DMS153 (cell line): ENCODE measurements around the gene SMOC2.
"Not testable (repeated sequence)": the region's sequence is repeated elsewhere in the genome, so short reads cannot be mapped to it uniquely, and the experiment has no call there.

Experiments
- DNase-seq: peaks from one replicate; lab custom pipeline; 2025; lab: John Stamatoyannopoulos, UW

SMOC2 gene

GRCh38 chr6:168601546-168601945 is 160.6 kb downstream of the SMOC2 start:
- no peak for DNase-seq

DNA sequence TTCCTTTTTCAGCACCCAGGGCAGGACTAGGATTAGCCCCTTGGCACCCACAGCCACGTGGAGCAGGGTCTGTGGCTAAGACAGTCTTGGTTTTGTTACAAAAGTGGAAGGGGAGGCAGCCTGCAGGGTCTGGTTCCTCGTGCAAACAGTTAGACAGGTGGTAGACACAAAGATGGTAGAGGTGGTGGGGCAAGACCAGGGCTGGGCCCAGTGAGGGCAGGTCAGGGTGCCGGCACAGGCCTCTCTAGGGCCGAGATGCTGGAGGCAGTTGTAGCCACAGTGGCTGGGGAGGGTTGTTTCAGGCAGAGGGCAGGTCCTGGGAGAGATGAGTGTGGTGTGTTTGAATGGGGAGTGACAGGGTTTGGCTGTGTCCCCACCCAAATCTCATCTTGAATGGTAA is 161.6 kb downstream of the SMOC2 start:
- DNase-seq: no peak

DNA sequence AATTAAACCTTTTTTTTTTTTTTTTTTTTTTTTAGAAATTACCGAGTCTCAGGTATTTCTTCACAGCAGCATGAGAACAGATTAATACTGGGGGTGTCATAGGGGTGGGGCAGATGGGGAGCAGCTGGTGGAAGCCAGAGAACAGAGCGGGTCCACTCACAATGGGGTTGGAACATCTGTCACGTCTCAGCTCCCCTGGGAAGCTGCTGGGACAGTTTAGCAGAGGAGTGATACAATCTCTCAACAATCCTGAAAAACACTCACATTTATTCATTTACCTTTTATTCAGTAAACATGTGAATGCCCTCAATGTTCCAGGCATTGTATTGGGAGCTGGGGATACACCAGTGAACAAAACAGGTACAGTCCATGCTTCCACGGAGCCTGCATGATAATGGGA is 162.2 kb downstream of the SMOC2 start:
- no peak for DNase-seq

GRCh38 chr6:168605964-168606363 is 165.0 kb downstream of the SMOC2 start:
- DNase-seq: no peak

GRCh38 chr6:168606722-168607121 is 165.7 kb downstream of the SMOC2 start:
- DNase-seq: no peak

GRCh38 chr6:168607272-168608112 is 166.5 kb downstream of the SMOC2 start:
- peak; percentile 76 for DNase-seq

- no peak for DNase-seq
These were observed 167.1 kb downstream of the SMOC2 start for GRCh38 chr6:168608113-168608400.

GRCh38 chr6:168609026-168609685 is 168.2 kb downstream of the SMOC2 start:
- DNase-seq: no peak

GRCh38 chr6:168609914-168610490 is 169.0 kb downstream of the SMOC2 start:
- no peak for DNase-seq

DNA sequence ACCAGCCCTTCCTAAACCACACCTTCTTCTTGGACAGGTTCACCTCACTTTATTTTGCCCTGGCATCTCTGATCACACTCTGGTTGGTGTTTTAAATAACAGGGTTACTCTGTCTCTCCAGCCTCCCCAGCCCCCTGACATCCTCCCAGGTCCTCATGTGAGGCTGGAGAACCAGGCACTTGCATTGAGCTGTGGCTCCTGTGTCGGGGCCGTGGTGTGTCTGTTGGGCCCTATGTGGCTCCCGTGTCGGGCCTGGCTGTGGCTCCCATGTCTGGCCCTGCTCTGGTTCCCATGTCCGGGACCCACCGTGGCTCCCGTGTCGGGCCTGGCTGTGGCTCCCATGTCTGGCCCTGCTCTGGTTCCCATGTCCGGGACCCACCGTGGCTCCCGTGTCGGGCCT is 170.0 kb downstream of the SMOC2 start:
- not testable (repeated sequence) for DNase-seq

DNA sequence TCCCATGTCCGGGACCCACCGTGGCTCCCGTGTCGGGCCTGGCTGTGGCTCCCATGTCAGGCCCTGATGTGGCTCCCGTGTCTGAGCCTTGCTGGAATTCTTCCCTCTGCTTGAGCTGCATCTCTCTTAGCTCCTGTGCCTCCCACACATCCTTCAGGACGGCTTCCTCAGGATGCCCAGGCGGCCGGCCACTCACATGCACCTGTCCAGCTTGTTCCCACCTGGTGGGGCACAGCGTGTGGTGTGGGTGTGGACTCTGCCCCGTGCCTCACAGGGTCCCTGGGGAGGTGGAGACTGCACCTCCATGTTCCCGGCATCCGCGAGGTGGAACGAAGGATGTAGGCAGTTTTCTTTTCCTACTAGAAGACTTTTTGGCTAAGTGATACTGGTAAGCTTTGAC is 170.7 kb downstream of the SMOC2 start:
- DNase-seq: no peak

GRCh38 chr6:168612586-168612985 is 171.6 kb downstream of the SMOC2 start:
- DNase-seq: no peak

GRCh38 chr6:168615837-168616236 is 174.9 kb downstream of the SMOC2 start:
- DNase-seq: peak; percentile 34

DNA sequence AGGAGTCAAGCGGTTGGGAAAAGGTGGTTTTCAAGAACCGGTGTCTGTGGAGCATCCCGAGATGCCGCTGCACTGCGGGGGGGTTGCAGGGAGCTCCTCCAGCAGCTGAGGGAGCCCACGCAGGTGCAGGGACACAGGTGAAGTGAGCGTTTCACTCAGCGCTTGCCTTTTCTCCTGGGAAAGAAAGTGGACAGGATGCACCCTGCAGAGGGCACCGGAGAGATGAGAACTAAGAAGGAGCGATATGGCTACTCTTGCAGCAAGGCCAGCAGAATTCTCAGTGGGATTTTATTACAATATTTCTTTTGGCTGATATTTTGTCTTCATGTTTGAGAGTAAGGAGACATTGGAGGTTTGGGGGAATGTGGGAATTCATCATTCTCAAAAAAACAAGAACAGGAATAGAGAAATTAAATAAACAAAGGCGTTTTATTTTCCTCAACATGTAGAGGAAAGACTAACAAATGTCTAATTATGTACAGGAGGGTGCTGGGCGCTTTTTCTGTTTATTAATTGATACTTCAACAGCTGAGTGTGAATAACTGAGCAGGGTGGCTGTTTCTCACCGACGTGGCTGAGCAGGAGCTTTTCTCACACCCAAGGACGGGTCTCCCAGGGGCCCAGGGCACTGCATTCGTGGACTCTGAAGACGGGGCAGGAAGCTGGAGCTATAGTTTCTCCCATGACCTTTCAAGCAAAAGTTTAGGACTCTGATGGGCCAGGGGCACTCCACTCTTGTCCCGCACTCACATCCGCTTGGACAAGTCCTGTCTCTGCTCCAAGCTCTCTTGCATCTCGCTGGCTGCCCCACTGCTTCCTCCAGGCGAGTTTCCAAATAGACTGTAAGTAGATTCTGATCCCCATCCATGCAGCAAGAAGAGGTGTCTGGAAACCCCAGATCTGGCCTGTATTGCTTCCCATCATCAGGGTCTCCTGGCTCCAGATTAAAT is 176.1 kb downstream of the SMOC2 start:
- DNase-seq: no peak

DNA sequence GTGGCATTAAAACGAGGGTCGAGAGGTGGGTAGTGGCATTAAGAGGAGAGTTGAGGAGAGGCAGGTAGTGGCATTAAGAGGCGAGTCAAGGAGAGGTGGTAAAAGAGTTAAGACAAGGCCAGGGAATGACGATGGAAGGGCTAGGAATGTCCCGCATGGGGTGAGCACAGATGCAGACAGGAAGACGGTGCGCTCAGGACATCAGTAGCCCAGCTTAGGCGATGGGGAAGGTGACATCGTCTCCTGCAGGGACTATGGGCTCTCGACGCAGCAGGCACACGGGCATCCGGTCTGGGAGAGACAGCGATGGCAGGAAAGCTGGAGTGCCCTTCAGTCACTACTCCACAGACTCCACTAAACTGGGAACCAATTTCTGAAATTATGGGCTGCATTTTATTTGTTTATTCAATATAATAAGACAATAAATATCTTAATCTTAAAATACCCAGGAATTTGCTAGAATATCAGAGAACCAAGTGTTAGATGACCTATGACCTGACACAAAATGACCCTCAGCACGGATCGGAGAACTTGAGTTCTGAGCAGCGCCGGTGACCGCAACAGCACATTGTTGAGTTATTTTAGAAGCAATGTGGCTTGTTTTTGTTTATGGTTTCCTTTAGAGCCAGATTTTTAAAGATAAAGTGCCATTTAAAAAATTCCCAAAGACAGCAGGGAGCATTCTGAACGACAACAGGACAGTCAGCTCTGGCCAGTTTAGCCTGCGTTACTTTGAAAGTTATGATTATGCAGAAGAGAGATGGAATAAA is 177.7 kb downstream of the SMOC2 start:
- no peak for DNase-seq

DNA sequence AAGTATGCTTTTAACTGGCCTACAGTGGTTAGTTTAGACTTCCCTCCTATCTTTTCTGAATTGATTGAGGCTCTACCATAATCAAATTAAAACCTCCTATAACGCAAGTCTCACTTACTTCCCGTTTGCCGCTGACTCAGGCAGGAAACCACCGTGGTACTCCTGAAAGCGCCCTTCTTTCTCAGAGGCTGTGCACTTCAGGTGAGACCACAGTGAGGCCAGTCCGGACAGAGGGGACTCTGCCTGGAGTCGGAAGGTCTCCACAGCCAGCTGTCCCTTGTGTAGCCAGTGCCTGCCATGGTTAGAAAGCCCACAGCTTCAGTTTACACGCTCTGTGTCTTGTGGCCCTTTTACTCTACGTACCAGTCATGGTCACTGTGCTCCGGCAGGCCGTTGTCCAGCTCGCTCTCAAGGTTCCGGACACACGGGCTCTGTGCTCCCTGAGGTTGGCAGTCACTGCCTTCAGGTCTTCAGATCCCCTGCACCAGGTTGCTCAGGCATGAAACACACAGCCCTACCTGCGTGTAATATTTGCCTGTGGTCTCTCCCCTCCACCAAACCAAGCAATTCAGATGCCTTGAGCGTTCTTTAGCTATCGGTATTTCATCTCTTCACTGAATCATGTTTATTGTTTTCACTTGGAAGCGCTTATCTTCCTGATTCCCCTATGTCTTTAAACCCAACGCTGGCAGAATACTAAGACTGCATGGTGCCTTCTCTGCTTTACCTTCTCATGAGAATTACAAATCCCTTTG is 178.8 kb downstream of the SMOC2 start:
- no peak for DNase-seq

GRCh38 chr6:168620578-168620977 is 179.6 kb downstream of the SMOC2 start:
- DNase-seq: no peak

- DNase-seq: no peak
These were observed 182.8 kb downstream of the SMOC2 start for GRCh38 chr6:168623736-168624135.

- DNase-seq: no peak
These were observed 183.6 kb downstream of the SMOC2 start for GRCh38 chr6:168624540-168624939.

DNA sequence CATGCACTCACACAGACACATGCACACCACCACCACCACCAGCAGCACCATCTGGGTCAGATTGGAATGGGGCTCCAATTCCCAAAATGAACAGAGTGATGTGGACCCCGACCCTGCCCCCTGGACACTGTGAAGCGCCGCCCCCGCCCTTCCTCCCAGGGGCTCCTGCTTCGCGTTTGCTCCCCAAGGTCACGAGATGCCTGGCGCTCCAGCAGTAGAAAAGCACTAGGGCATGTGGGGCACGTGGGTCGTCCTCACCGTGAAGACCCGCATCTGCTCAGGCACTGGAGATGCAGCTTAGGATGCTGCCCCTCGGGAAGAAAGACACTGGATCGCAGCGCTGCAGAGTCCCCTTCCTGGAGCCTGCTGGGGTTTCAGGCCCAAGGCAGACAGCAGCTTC is 184.0 kb downstream of the SMOC2 start:
- DNase-seq: no peak

GRCh38 chr6:168625602-168626001 is 184.6 kb downstream of the SMOC2 start:
- no peak for DNase-seq
